Neural progenitor cell (in vitro differentiated cells): ENCODE data around the gene SLC37A1. TPM values are rescaled to one million over a fixed set of nuclear protein-coding genes. Genes with fewer than 3 reads are reported as not detected.

ENCODE experiments used
- DNase-seq: peaks from one replicate; pipeline ENCODE4 v3.0.0-alpha.2; 2016; ENCODE audit warnings: low spot score
- H2AFZ ChIP-seq: fragments of 200-600 bp; sonication (generic); replicated peaks from 2 replicates; pipeline ENCODE4 v1.6.1; 2016; ENCODE audit warnings: antibody characterized with exemption
- H3F3A ChIP-seq: fragments of 200-600 bp; sonication (generic); 2 replicates; pipeline ENCODE4 v1.6.1; 2016; ENCODE audit warnings: antibody characterized with exemption, low read depth
- H3K27ac ChIP-seq: fragments of 200-600 bp; sonication (generic); 2 replicates; pipeline ENCODE4 v1.5.1; 2016; ENCODE audit warnings: mild to moderate bottlenecking
- H3K27me3 ChIP-seq: fragments of 200-600 bp; sonication (generic); 2 replicates; pipeline ENCODE4 v1.6.1; 2016; ENCODE audit warnings: mild to moderate bottlenecking, moderate library complexity
- H3K36me3 ChIP-seq: fragments of 200-600 bp; sonication (generic); 2 replicates; pipeline ENCODE4 v1.5.1; 2016
- H3K4me1 ChIP-seq: fragments of 200-600 bp; sonication (generic); 2 replicates; pipeline ENCODE4 v1.6.1; 2016; ENCODE audit warnings: mixed run types
- H3K4me2 ChIP-seq: fragments of 200-600 bp; sonication (generic); 2 replicates; pipeline ENCODE4 v1.6.1; 2016
- H3K4me3 ChIP-seq: fragments of 200-600 bp; sonication (generic); 2 replicates; pipeline ENCODE4 v1.5.1; 2016
- H3K79me2 ChIP-seq: fragments of 200-600 bp; sonication (generic); 2 replicates; pipeline ENCODE4 v1.6.1; 2016; ENCODE audit warnings: low read depth
- H3K9ac ChIP-seq: fragments of 200-600 bp; sonication (generic); 2 replicates; pipeline ENCODE4 v1.6.1; 2016
- H3K9me3 ChIP-seq: fragments of 200-600 bp; sonication (generic); 2 replicates; pipeline ENCODE4 v1.5.1; 2016; ENCODE audit warnings: low read depth
- H4K20me1 ChIP-seq: fragments of 200-600 bp; sonication (generic); 2 replicates; pipeline ENCODE4 v1.6.1; 2016; ENCODE audit warnings: low read depth
- H3K27ac Mint-ChIP-seq: 3 replicates; pipeline ENCODE4 v1.8.0; 2021; ENCODE audit warnings: mixed read lengths
- H3K27me3 Mint-ChIP-seq: 2 replicates; pipeline ENCODE4 v1.8.0; 2022; ENCODE audit warnings: low read depth, mild to moderate bottlenecking, inconsistent platforms, moderate library complexity, mixed read lengths; ENCODE audit not compliant: insufficient read depth
- H3K36me3 Mint-ChIP-seq: 3 replicates; pipeline ENCODE4 v1.8.0; 2021; ENCODE audit warnings: mixed read lengths
- H3K4me1 Mint-ChIP-seq: 3 replicates; pipeline ENCODE4 v1.8.0; 2021; ENCODE audit warnings: mixed read lengths
- H3K4me3 Mint-ChIP-seq: 3 replicates; pipeline ENCODE4 v1.8.0; 2021; ENCODE audit warnings: mild to moderate bottlenecking, moderate library complexity, mixed read lengths
- H3K9me3 Mint-ChIP-seq: 3 replicates; pipeline ENCODE4 v1.8.0; 2020; ENCODE audit warnings: mixed read lengths
- EZH2 ChIP-seq: fragments of 200-600 bp; sonication (generic); IDR thresholded peaks from 2 replicates; pipeline ENCODE4 v1.6.1; 2017; ENCODE audit warnings: antibody characterized with exemption, mild to moderate bottlenecking, moderate library complexity
- EZH2phosphoT487 ChIP-seq: fragments of 200-600 bp; sonication (generic); IDR thresholded peaks from 2 replicates; pipeline ENCODE4 v1.6.1; 2017; ENCODE audit warnings: antibody characterized with exemption
- total RNA-seq: library from RNA; depleted of rRNA; stranded (reverse); fragments of >200 nt; gene quantifications from 2 replicates; pipeline ENCODE4 v1.2.3, GENCODE V29; 2015; ENCODE audit warnings: low replicate concordance
- TF ChIP-seq, protein P1 (sequence below): fragments of 200-600 bp; sonication (generic); IDR thresholded peaks from 2 replicates; pipeline ENCODE4 v1.5.1; 2017; ENCODE audit warnings: antibody characterized with exemption, mild to moderate bottlenecking

Gene SLC37A1
- total RNA-seq, 1 donor from 2014 or later = 1.2 TPM

DNA sequence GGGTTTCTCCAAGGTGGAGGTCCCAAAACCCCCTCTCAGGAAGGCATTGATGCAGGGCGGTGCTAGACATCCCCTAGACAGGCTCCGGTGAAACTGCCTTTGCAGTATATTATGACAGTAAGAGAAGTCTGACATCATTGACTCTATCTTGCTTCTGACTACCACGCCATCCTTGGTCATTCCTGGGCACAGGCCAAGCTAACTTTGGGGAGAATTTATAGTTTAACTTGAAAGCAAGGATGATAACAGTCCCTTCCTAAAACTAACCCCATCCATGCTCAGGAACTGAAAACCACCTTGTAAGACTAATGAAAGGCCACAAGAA lies 47.9 kb upstream of the SLC37A1 start:
- no peaks in the 10 kb centered on the region for H4K20me1 ChIP-seq
- H3K36me3 ChIP-seq = no peaks in the 10 kb centered on the region
- H3F3A ChIP-seq = no peaks in the 10 kb centered on the region
- no peaks in the 10 kb centered on the region for H3K9me3 ChIP-seq
- Mint-ChIP-seq H3K4me3 (no peak overlapping the region), H3K27me3 (peaks cover 7% of the 10 kb centered on the region), H3K27ac (no peak overlapping the region), H3K36me3 (no peaks in the 10 kb centered on the region), H3K4me1 (peaks cover 21% of the 10 kb centered on the region), H3K9me3 (no peaks in the 10 kb centered on the region)
- H3K4me1 ChIP-seq = no peaks in the 10 kb centered on the region
- no peak overlapping the region for H2AFZ ChIP-seq
- no peak for TF ChIP-seq EZH2
- TF ChIP-seq, protein P1, sequence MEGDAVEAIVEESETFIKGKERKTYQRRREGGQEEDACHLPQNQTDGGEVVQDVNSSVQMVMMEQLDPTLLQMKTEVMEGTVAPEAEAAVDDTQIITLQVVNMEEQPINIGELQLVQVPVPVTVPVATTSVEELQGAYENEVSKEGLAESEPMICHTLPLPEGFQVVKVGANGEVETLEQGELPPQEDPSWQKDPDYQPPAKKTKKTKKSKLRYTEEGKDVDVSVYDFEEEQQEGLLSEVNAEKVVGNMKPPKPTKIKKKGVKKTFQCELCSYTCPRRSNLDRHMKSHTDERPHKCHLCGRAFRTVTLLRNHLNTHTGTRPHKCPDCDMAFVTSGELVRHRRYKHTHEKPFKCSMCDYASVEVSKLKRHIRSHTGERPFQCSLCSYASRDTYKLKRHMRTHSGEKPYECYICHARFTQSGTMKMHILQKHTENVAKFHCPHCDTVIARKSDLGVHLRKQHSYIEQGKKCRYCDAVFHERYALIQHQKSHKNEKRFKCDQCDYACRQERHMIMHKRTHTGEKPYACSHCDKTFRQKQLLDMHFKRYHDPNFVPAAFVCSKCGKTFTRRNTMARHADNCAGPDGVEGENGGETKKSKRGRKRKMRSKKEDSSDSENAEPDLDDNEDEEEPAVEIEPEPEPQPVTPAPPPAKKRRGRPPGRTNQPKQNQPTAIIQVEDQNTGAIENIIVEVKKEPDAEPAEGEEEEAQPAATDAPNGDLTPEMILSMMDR = no peak
- no peak for TF ChIP-seq EZH2phosphoT487
- DNase-seq = no peak
- no peak overlapping the region for H3K4me3 ChIP-seq
- no peak overlapping the region for H3K9ac ChIP-seq
- no peaks in the 10 kb centered on the region for H3K79me2 ChIP-seq
- no peak overlapping the region for H3K27ac ChIP-seq
- no peaks in the 10 kb centered on the region for H3K27me3 ChIP-seq
- H3K4me2 ChIP-seq = no peak overlapping the region

DNA sequence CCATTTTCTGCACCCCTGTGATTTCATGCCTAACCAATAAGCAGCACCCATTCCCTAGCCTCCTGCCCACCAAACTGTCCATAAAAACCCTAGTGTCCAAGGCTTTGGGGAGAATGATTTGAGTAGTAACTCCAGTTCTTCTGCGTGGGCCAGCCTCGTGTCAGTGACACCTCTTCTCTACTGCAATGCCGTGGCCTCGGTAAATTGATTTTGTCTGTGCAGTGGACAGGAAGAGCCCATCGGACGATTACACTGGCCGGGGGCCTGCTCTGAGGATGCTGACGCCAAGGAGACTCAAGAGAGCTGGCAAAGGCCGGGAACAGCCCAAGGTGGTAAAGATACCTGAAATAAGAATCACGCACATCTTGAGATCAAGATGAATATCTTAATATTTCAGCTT lies 47.0 kb upstream of the SLC37A1 start:
- no peak for DNase-seq
- Mint-ChIP-seq H3K27me3 (peaks cover 3% of the 10 kb centered on the region), H3K27ac (no peak overlapping the region), H3K36me3 (no peaks in the 10 kb centered on the region), H3K9me3 (no peaks in the 10 kb centered on the region), H3K4me1 (peaks cover 23% of the 10 kb centered on the region), H3K4me3 (no peak overlapping the region)
- no peaks in the 10 kb centered on the region for H3K9me3 ChIP-seq
- H2AFZ ChIP-seq = no peak overlapping the region
- H3K4me2 ChIP-seq = no peak overlapping the region
- H3K36me3 ChIP-seq = no peaks in the 10 kb centered on the region
- H3K4me1 ChIP-seq = no peaks in the 10 kb centered on the region
- H3K9ac ChIP-seq = no peak overlapping the region
- no peaks in the 10 kb centered on the region for H3K27me3 ChIP-seq
- H3K79me2 ChIP-seq = no peaks in the 10 kb centered on the region
- H3K27ac ChIP-seq = no peak overlapping the region
- no peaks in the 10 kb centered on the region for H4K20me1 ChIP-seq
- H3K4me3 ChIP-seq = no peak overlapping the region
- TF ChIP-seq EZH2phosphoT487 = no peak
- TF ChIP-seq, protein P1 = no peak
- TF ChIP-seq EZH2 = no peak
- H3F3A ChIP-seq = no peaks in the 10 kb centered on the region

DNA sequence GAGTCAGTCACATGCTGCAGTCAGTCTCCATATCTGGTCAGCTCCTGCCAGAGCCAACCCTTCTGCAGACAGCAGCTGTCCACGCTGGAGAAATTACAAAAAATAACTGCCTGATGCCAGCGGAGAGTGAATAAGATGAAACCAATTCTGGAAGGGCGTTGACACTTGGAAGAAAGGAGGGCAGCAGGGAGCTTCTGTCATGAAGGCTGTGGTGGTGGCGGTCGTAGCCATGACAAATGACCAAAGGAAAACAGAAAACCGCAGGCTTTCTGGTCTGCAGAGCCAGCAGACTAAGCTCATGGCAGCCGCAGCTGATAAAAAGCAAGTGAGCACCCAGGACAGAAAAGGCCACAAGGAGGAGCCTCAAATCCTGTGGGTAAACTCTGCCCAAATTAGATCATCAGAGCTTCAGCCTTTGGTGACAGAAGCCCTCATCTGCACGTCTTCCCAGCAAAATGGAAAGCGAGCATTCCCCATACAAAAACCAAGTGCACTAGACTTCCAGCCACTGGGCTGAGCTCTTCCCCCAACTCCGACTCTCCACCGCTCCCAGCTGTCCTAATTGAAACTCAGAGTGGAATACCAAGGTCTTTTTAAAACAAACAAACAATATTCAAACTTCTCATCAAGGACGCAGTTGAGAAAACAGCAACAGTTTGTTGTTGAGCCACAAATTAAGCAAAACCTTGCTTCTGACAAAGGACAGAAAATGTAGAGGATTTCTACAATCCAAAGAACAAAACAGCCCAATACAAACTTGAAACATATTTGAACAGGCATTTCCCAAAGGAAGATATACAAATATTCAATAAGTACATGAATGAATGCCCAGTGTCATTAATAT lies 46.3 kb upstream of the SLC37A1 start:
- peak; percentile 55 for DNase-seq
- Mint-ChIP-seq H3K27me3 (peaks cover 2% of the 10 kb centered on the region), H3K4me3 (no peak overlapping the region), H3K36me3 (no peaks in the 10 kb centered on the region), H3K4me1 (peaks cover 24% of the 10 kb centered on the region), H3K27ac (no peak overlapping the region), H3K9me3 (no peaks in the 10 kb centered on the region)
- Histone ChIP-seq H4K20me1 (no peaks in the 10 kb centered on the region), H3K27ac (no peak overlapping the region), H3K79me2 (no peaks in the 10 kb centered on the region), H3K4me1 (no peaks in the 10 kb centered on the region), H3K4me3 (no peak overlapping the region), H3K9me3 (no peaks in the 10 kb centered on the region), H3K9ac (no peak overlapping the region), H3K4me2 (no peak overlapping the region), H2AFZ (no peak overlapping the region), H3F3A (no peaks in the 10 kb centered on the region), H3K36me3 (no peaks in the 10 kb centered on the region), H3K27me3 (no peaks in the 10 kb centered on the region)
- TF ChIP-seq EZH2 (no peak), EZH2phosphoT487 (no peak)
- TF ChIP-seq, protein P1 = peak; percentile 37
